H9 (cell line): ENCODE data around the gene ASGR1. TPM values are rescaled to one million over a fixed set of nuclear protein-coding genes. Genes with fewer than 3 reads are reported as not detected.

ENCODE experiments used
- DNase-seq: peaks from one replicate; pipeline ENCODE4 v3.0.0-alpha.2; 2017
- H2AFZ ChIP-seq: one replicate; pipeline ENCODE4 v1.6.1; 2013; ENCODE audit warnings: mild to moderate bottlenecking, low read length, control low read depth, moderate library complexity
- H2AK5ac ChIP-seq: 2 replicates; pipeline ENCODE4 v1.6.1; 2013; ENCODE audit warnings: low read length, control low read depth, mixed read lengths; ENCODE audit not compliant: insufficient read length
- H2BK120ac ChIP-seq: one replicate; pipeline ENCODE4 v1.6.1; 2013; ENCODE audit warnings: low read depth, mild to moderate bottlenecking, low read length, control low read depth, inconsistent platforms; ENCODE audit not compliant: poor library complexity, severe bottlenecking
- H2BK12ac ChIP-seq: 2 replicates; pipeline ENCODE4 v1.6.1; 2013; ENCODE audit warnings: low read length, control low read depth, mixed read lengths, low read depth; ENCODE audit not compliant: insufficient read length
- H2BK15ac ChIP-seq: 2 replicates; pipeline ENCODE4 v1.6.1; 2013; ENCODE audit warnings: low read depth, low read length, control low read depth
- H2BK20ac ChIP-seq: one replicate; pipeline ENCODE4 v1.6.1; 2013; ENCODE audit warnings: low read depth, mild to moderate bottlenecking, low read length, control low read depth, inconsistent platforms; ENCODE audit not compliant: poor library complexity, severe bottlenecking
- H2BK5ac ChIP-seq: 2 replicates; pipeline ENCODE4 v1.6.1; 2013; ENCODE audit warnings: low read length, control low read depth, mixed read lengths; ENCODE audit not compliant: insufficient read length
- H3K14ac ChIP-seq: 2 replicates; pipeline ENCODE4 v1.6.1; 2013; ENCODE audit warnings: low read length, control low read depth; ENCODE audit not compliant: insufficient read depth
- H3K18ac ChIP-seq: 2 replicates; pipeline ENCODE4 v1.6.1; 2013; ENCODE audit warnings: low read depth, mild to moderate bottlenecking, mixed read lengths, low read length, control low read depth; ENCODE audit not compliant: insufficient read length
- H3K23ac ChIP-seq: 2 replicates; pipeline ENCODE4 v1.6.1; 2013; ENCODE audit warnings: low read length, control low read depth, mixed read lengths, low read depth; ENCODE audit not compliant: insufficient read length
- H3K23me2 ChIP-seq: 2 replicates; pipeline ENCODE4 v1.6.1; 2013; ENCODE audit warnings: low read depth, mild to moderate bottlenecking, mixed read lengths, low read length, control low read depth; ENCODE audit not compliant: insufficient read length, poor library complexity, severe bottlenecking
- H3K27ac ChIP-seq: 2 replicates; pipeline ENCODE4 v1.5.1; 2013; ENCODE audit warnings: low read length, control low read depth, mixed read lengths, low read depth; ENCODE audit not compliant: insufficient read length
- H3K27me3 ChIP-seq: 2 replicates; pipeline ENCODE4 v1.6.1; 2013; ENCODE audit warnings: low read length, control low read depth, inconsistent platforms; ENCODE audit not compliant: insufficient read depth
- H3K4ac ChIP-seq: 2 replicates; pipeline ENCODE4 v1.6.1; 2013; ENCODE audit warnings: low read depth, mild to moderate bottlenecking, control low read depth, inconsistent platforms, low read length, moderate library complexity
- H3K4me1 ChIP-seq: 2 replicates; pipeline ENCODE4 v1.6.1; 2013; ENCODE audit warnings: low read length, control low read depth, inconsistent platforms; ENCODE audit not compliant: insufficient read depth
- H3K4me2 ChIP-seq: 2 replicates; pipeline ENCODE4 v1.6.1; 2013; ENCODE audit warnings: low read length, control low read depth, mixed read lengths; ENCODE audit not compliant: insufficient read length, insufficient read depth
- H3K56ac ChIP-seq: 2 replicates; pipeline ENCODE4 v1.6.1; 2013; ENCODE audit warnings: low read depth, mild to moderate bottlenecking, mixed read lengths, low read length, control low read depth; ENCODE audit not compliant: insufficient read length
- H3K79me1 ChIP-seq: 2 replicates; pipeline ENCODE4 v1.6.1; 2013; ENCODE audit warnings: low read depth, mild to moderate bottlenecking, moderate library complexity, low read length, control low read depth, inconsistent platforms; ENCODE audit not compliant: insufficient read depth, poor library complexity, severe bottlenecking
- H3K79me2 ChIP-seq: 2 replicates; pipeline ENCODE4 v1.6.1; 2013; ENCODE audit warnings: low read length, control low read depth, inconsistent platforms; ENCODE audit not compliant: insufficient read depth
- H3K9ac ChIP-seq: 2 replicates; pipeline ENCODE4 v1.6.1; 2013; ENCODE audit warnings: low read length, control low read depth, mixed read lengths; ENCODE audit not compliant: insufficient read length; ENCODE audit errors: extremely low read depth
- H3K9me3 ChIP-seq: one replicate; pipeline ENCODE4 v1.6.1; 2013; ENCODE audit warnings: low read depth, low read length, inconsistent platforms; ENCODE audit not compliant: control insufficient read depth
- H3T11ph ChIP-seq: one replicate; pipeline ENCODE4 v1.6.1; 2013; ENCODE audit warnings: mild to moderate bottlenecking, low read length, control low read depth, inconsistent platforms
- H4K20me1 ChIP-seq: one replicate; pipeline ENCODE4 v1.6.1; 2013; ENCODE audit not compliant: control insufficient read depth, insufficient read length, insufficient read depth
- H4K5ac ChIP-seq: 2 replicates; pipeline ENCODE4 v1.6.1; 2013; ENCODE audit warnings: low read depth, mild to moderate bottlenecking, mixed read lengths, low read length, control low read depth; ENCODE audit not compliant: insufficient read length
- H4K8ac ChIP-seq: replicated peaks from 2 replicates; pipeline ENCODE4 v1.6.1; 2013; ENCODE audit warnings: low read length, control low read depth, mixed read lengths, low read depth; ENCODE audit not compliant: insufficient read length
- H4K91ac ChIP-seq: 2 replicates; pipeline ENCODE4 v1.6.1; 2013; ENCODE audit warnings: low read depth, mild to moderate bottlenecking, moderate library complexity, mixed read lengths, low read length, control low read depth; ENCODE audit not compliant: insufficient read length
- H3K27ac Mint-ChIP-seq, 3 experiments: 2 replicates in 2 of 3; 3 replicates in 1 of 3; pipeline ENCODE4 v1.8.0; 2020 to 2021; ENCODE audit warnings: mixed read lengths in 3 of 3, mild to moderate bottlenecking in 1 of 3, moderate library complexity in 1 of 3
- H3K27me3 Mint-ChIP-seq: 2 replicates; pipeline ENCODE4 v1.8.0; 2021; ENCODE audit warnings: low read depth, mild to moderate bottlenecking, moderate library complexity, mixed read lengths
- H3K36me3 Mint-ChIP-seq, 3 experiments: 2 replicates in 2 of 3; 3 replicates in 1 of 3; pipeline ENCODE4 v1.8.0; 2020 to 2021; ENCODE audit warnings: low read depth in 3 of 3, mixed read lengths in 3 of 3; ENCODE audit not compliant: insufficient read depth in 1 of 3
- H3K4me1 Mint-ChIP-seq, 2 experiments: 2 replicates each; pipeline ENCODE4 v1.8.0; 2020; ENCODE audit warnings: mixed read lengths in 2 of 2
- H3K4me3 Mint-ChIP-seq, 2 experiments: 2 replicates in 1 of 2; 3 replicates in 1 of 2; pipeline ENCODE4 v1.8.0; 2020 to 2021; ENCODE audit warnings: mild to moderate bottlenecking in 2 of 2, mixed read lengths in 2 of 2, moderate library complexity in 1 of 2
- H3K9me3 Mint-ChIP-seq, 2 experiments: 2 replicates in 1 of 2; 3 replicates in 1 of 2; pipeline ENCODE4 v1.8.0; 2020; ENCODE audit warnings: mild to moderate bottlenecking in 2 of 2, mixed read lengths in 2 of 2, moderate library complexity in 1 of 2
- WGBS: extraction: QIAGEN DNeasy Blood & Tissue Kit; methylation state at CpG from one replicate; pipeline ENCODE4 v1.1.7; 2013; ENCODE audit warnings: missing lambda C conversion rate, low lambda C conversion rate, mixed read lengths; ENCODE audit not compliant: insufficient read length; ENCODE audit errors: extremely low coverage; 5-methylcytosine and 5-hydroxymethylcytosine counted together
- total RNA-seq: library from RNA; stranded (reverse); gene quantifications from 2 replicates; pipeline ENCODE4 v1.2.1, GENCODE V29; 2021
- TF ChIP-seq, protein P1 (sequence below): fragments of 200-600 bp; sonication (generic); conservative IDR thresholded peaks from 3 replicates; pipeline ENCODE4 v1.8.0; 2021; ENCODE audit warnings: antibody characterized with exemption, mild to moderate bottlenecking

ASGR1 gene
- total RNA-seq, 1 experiment from 2014 or later, result 5.9 TPM

DNA sequence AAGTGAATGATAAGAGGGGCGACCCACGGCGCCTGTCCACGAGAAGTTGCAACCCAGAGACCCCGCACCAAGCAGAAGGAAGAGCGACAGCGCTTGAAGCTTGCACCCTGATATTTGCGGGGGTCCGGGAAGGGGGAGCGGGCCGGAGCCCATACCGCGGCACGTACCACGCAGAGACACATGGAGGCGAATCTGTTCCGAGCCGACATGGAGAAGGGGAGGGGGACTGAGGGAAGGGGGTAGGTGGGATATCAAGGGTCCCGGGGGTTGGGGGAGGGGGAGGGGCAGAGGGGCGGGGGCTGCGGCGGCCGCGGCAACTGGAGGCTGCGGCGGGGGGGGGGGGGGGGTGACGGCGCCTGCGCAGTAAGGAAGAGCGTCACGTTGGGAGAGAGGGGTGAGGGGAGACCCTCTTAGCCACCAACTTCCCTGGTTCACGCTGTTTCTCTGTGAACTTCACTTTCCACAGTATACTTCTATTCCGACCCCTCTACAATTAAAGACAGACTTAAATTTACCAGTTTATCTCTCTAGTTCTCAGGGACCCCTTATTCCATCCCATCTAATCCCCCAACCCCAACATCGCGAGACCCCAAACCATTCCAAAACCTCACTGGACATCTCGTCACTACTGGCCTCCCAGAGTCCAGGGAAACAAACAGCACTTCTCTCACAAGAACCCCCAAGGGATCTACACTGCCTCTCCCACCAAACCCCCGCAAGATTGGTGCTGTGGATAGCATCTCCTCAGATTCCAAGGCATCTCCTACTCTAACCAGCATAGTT lies 32.5 kb upstream of the ASGR1 start:
- H3T11ph ChIP-seq, result no peak overlapping the region
- Mint-ChIP-seq H3K27ac (peak overlapping the region in 2 of 3 experiments; percentile 71 to 76; a peak in 4 of 7 replicates), H3K9me3 (no peaks in the 10 kb centered on the region), H3K4me1 (peaks cover 56 to 74% of the 10 kb centered on the region in 2 experiments), H3K4me3 (peak overlapping the region; percentile 43 to 84), H3K27me3 (no peaks in the 10 kb centered on the region; the same call in none of the 2 replicates), H3K36me3 (peaks cover 0 to 3% (median 0%) of the 10 kb centered on the region in 3 experiments; a peak in 3 of 7 replicates)
- H3K79me1 ChIP-seq, result peaks cover 2% of the 10 kb centered on the region
- no CpG with 5 or more reads among the region's 37 CpGs for WGBS
- H2BK5ac ChIP-seq, result no peak overlapping the region
- H3K56ac ChIP-seq, result no peak overlapping the region
- H3K18ac ChIP-seq, result peak overlapping the region; percentile 44
- no peak overlapping the region for H3K9ac ChIP-seq
- no peaks in the 10 kb centered on the region for H4K20me1 ChIP-seq
- H4K91ac ChIP-seq, result no peak overlapping the region
- H2AK5ac ChIP-seq, result no peak overlapping the region
- no peak overlapping the region for H3K23ac ChIP-seq
- no peak overlapping the region for H2BK12ac ChIP-seq
- TF ChIP-seq, protein P1, sequence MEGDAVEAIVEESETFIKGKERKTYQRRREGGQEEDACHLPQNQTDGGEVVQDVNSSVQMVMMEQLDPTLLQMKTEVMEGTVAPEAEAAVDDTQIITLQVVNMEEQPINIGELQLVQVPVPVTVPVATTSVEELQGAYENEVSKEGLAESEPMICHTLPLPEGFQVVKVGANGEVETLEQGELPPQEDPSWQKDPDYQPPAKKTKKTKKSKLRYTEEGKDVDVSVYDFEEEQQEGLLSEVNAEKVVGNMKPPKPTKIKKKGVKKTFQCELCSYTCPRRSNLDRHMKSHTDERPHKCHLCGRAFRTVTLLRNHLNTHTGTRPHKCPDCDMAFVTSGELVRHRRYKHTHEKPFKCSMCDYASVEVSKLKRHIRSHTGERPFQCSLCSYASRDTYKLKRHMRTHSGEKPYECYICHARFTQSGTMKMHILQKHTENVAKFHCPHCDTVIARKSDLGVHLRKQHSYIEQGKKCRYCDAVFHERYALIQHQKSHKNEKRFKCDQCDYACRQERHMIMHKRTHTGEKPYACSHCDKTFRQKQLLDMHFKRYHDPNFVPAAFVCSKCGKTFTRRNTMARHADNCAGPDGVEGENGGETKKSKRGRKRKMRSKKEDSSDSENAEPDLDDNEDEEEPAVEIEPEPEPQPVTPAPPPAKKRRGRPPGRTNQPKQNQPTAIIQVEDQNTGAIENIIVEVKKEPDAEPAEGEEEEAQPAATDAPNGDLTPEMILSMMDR, result no peak
- DNase-seq, result peak; percentile 50
- H2BK15ac ChIP-seq, result no peak overlapping the region
- H3K14ac ChIP-seq, result peak overlapping the region; percentile 64; the same call in 1 of the 2 replicates
- peaks cover 24% of the 10 kb centered on the region for H3K23me2 ChIP-seq
- H2BK120ac ChIP-seq, result no peak overlapping the region
- no peak overlapping the region for H2AFZ ChIP-seq
- no peak overlapping the region for H4K5ac ChIP-seq
- H3K4me2 ChIP-seq, result peak overlapping the region; percentile 81
- no peak overlapping the region for H4K8ac ChIP-seq
- no peaks in the 10 kb centered on the region for H3K27me3 ChIP-seq
- H3K4ac ChIP-seq, result no peak overlapping the region
- H3K4me1 ChIP-seq, result peaks cover 12% of the 10 kb centered on the region; the same call in 1 of the 2 replicates
- H3K9me3 ChIP-seq, result no peaks in the 10 kb centered on the region
- H3K79me2 ChIP-seq, result peaks cover 3% of the 10 kb centered on the region; the same call in 1 of the 2 replicates
- no peak overlapping the region for H2BK20ac ChIP-seq
- no peak overlapping the region for H3K27ac ChIP-seq
